Measurements from ENCODE around the gene SGO2. TPM values are rescaled to one million over a fixed set of nuclear protein-coding genes. Genes with fewer than 3 reads are reported as not detected.

SGO2 gene
- total and polyA plus RNA-seq, 2 donors (not counting 3 experiments of a cell fraction or from before 2014, with no cell fraction given): 1.7 to 20.5 TPM

DNA sequence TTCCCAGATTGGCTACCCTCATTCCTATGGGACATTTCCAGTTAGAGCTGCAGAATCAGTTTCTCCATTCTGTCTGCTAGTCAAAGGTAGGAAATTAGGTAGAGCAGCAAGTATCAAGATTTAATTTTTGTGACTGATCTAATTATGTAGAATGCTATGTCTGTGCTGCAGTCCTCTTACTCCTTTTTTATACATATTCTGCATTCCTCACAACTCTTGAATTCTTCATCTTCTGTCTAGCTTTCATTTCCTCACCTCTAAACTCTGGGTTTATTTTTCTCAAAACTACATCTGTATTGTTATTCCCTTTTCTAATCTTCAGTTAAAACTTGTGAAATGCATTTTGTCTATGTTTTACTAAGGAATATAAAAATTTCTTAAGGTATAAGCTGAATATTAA lies 8.6 kb downstream of the SGO2 start:
- BruUV-seq (replicated peaks): no TSS peak
- Histone ChIP-seq H3K4me3 (replicated peaks in 1 of 3; ENCODE audit: insufficient read depth in 1 of 3, low read depth in 1 of 3, low read length in 3 of 3) (no peak overlapping the region), H3K79me2 (ENCODE audit: control insufficient read depth, insufficient read depth, low read length) (peaks cover 41% of the 10 kb centered on the region), H2AFZ (ENCODE audit: low read depth, low read length) (no peak overlapping the region), H3K27ac (ENCODE audit: insufficient read depth, low read depth, low read length) (no peak overlapping the region), H3K9ac (replicated peaks; ENCODE audit: extremely low read depth, insufficient read depth, low read length) (no peak overlapping the region), H3K4me1 (ENCODE audit: control insufficient read depth, extremely low read depth, insufficient read depth, low read length) (no peaks in the 10 kb centered on the region), H3K36me3 (ENCODE audit: control insufficient read depth in 2 of 2, extremely low read depth in 1 of 2, insufficient read depth in 2 of 2, low read length in 2 of 2) (peaks cover 0 to 10% of the 10 kb centered on the region in 2 experiments), H3K9me3 (replicated peaks; ENCODE audit: control insufficient read depth, insufficient read depth, low read length) (no peaks in the 10 kb centered on the region), H3K27me3 (ENCODE audit: control insufficient read depth in 2 of 2, insufficient read depth in 2 of 2, low read length in 2 of 2) (no peaks in the 10 kb centered on the region), H4K20me1 (replicated peaks; ENCODE audit: control insufficient read depth, extremely low read depth, insufficient read depth, low read length) (no peaks in the 10 kb centered on the region), H3K9me1 (replicated peaks; ENCODE audit: control insufficient read depth, extremely low read depth, insufficient read depth, low read length) (no peaks in the 10 kb centered on the region), H3K4me2 (ENCODE audit: insufficient read depth, low read length) (no peak overlapping the region)
- ChIA-PET CTCF (interaction anchor here (0.8 to 1.6 kb wide), 3 partner anchors 11 to 25 kb away, joined by 3 to 5 read pairs (median 4); partner anchors contain the start of gene KCTD18), POLR2A (no interaction called here)
- dilution Hi-C loops (cut with MboI; ENCODE audit: extremely low pct_ligation_motif_present, low sequenced_read_pairs): no loop called here
- TF ChIP-seq, protein P1, sequence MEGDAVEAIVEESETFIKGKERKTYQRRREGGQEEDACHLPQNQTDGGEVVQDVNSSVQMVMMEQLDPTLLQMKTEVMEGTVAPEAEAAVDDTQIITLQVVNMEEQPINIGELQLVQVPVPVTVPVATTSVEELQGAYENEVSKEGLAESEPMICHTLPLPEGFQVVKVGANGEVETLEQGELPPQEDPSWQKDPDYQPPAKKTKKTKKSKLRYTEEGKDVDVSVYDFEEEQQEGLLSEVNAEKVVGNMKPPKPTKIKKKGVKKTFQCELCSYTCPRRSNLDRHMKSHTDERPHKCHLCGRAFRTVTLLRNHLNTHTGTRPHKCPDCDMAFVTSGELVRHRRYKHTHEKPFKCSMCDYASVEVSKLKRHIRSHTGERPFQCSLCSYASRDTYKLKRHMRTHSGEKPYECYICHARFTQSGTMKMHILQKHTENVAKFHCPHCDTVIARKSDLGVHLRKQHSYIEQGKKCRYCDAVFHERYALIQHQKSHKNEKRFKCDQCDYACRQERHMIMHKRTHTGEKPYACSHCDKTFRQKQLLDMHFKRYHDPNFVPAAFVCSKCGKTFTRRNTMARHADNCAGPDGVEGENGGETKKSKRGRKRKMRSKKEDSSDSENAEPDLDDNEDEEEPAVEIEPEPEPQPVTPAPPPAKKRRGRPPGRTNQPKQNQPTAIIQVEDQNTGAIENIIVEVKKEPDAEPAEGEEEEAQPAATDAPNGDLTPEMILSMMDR (IDR thresholded peaks at IDR 0.05; ENCODE audit: extremely low read depth in 1 of 2, insufficient read depth in 1 of 2, low read depth in 1 of 2, low read length in 2 of 2): no peak
- TF ChIP-seq POLR2A (IDR thresholded peaks at IDR 0.05; ENCODE audit: low read depth, low read length): no peak
- TF ChIP-seq EZH2 (IDR thresholded peaks at IDR 0.05; ENCODE audit: borderline replicate concordance, low read depth, low read length, severe bottlenecking): no peak
- TF ChIP-seq JUN (IDR thresholded peaks at IDR 0.05; ENCODE audit: borderline replicate concordance, insufficient read depth, insufficient read length, low read depth): no peak
- no peak for TF ChIP-seq MYC (IDR thresholded peaks at IDR 0.05; ENCODE audit: low read depth, low read length)
- TF ChIP-seq, protein P2, sequence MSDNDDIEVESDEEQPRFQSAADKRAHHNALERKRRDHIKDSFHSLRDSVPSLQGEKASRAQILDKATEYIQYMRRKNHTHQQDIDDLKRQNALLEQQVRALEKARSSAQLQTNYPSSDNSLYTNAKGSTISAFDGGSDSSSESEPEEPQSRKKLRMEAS (IDR thresholded peaks at IDR 0.05; ENCODE audit: insufficient read depth, insufficient read length): no peak
- TF ChIP-seq POLR2AphosphoS5 (IDR thresholded peaks at IDR 0.05; ENCODE audit: insufficient read depth, low read depth, low read length): no peak
- TF ChIP-seq GATA2 (IDR thresholded peaks at IDR 0.05; ENCODE audit: insufficient read depth, insufficient read length, low read depth, low read length): no peak
- no peak for TF ChIP-seq FOS (IDR thresholded peaks at IDR 0.05; ENCODE audit: borderline replicate concordance, insufficient read depth, low read length)
- intact Hi-C loops (cut with micrococcal nuclease): no loop called here
- FAIRE-seq (no peak), DNase-seq (ENCODE audit: low read depth, low spot score) (no peak)
